Loucy (cell line): ENCODE results near the gene HPD.

Experiments used
- EZH2phosphoT487 ChIP-seq: fragments of 200-600 bp; IDR thresholded peaks from 2 replicates; pipeline ENCODE4 v1.6.1; 2018; ENCODE audit warnings: antibody characterized with exemption, mild to moderate bottlenecking, moderate library complexity, borderline replicate concordance
- TF ChIP-seq, protein P1 (sequence below): fragments of 200-600 bp; sonication (generic); conservative IDR thresholded peaks from 2 replicates; pipeline ENCODE4 v1.5.1; 2014; ENCODE audit warnings: mild to moderate bottlenecking, antibody characterized with exemption, low read length

GRCh38 chr12:121816925-121817647 is 41.6 kb downstream of the HPD start:
- TF ChIP-seq, protein P1, sequence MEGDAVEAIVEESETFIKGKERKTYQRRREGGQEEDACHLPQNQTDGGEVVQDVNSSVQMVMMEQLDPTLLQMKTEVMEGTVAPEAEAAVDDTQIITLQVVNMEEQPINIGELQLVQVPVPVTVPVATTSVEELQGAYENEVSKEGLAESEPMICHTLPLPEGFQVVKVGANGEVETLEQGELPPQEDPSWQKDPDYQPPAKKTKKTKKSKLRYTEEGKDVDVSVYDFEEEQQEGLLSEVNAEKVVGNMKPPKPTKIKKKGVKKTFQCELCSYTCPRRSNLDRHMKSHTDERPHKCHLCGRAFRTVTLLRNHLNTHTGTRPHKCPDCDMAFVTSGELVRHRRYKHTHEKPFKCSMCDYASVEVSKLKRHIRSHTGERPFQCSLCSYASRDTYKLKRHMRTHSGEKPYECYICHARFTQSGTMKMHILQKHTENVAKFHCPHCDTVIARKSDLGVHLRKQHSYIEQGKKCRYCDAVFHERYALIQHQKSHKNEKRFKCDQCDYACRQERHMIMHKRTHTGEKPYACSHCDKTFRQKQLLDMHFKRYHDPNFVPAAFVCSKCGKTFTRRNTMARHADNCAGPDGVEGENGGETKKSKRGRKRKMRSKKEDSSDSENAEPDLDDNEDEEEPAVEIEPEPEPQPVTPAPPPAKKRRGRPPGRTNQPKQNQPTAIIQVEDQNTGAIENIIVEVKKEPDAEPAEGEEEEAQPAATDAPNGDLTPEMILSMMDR: no peak
- no peak for TF ChIP-seq EZH2phosphoT487
